ENCODE data around the gene SYT15. TPM values are rescaled to one million over a fixed set of nuclear protein-coding genes. Genes with fewer than 3 reads are reported as not detected.
"Not testable (repeated sequence)": the region's sequence is repeated elsewhere in the genome, so short reads cannot be mapped to it uniquely, and the experiment has no call there.

SYT15 gene
- total RNA-seq, 4 donors from 2014 or later: 0.55 to 4.1 (median 2.0) TPM

GRCh38 chr10:46581997-46582396, 3.1 kb downstream of the SYT15 start:
- H3K4me3 ChIP-seq (ENCODE audit: low read depth, poor library complexity, severe bottlenecking); DNase-seq (ENCODE audit: low spot score in 2 of 2); intact Hi-C loops (cut with DNase I; ENCODE audit: low total_unique reads): not testable (repeated sequence)
- WGBS, 2 donors: 90% methylated on average over 2 of the region's 12 CpGs; no CpG with 5 or more reads in 1 of the 2 donors

DNA sequence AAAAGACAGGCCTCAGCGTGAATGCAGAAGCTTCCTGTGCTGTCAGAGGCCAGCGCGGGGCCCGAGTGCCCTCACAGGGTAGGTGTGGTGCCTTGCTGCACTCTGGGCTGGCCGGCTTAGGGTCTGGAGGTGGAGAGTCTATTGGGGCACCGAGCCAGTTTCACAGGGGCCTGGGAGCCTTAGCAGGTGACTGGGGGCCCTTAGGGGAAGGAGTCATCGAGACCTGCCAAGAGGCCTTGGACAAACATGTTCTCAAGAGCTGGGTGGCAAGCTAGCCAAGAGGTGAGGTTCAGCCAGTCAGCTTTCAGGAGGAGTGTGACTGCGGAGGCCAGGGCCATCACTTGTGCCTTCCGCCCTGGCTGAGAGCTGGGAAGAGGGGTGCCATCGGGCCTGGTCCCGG, 3.6 kb downstream of the SYT15 start:
- DNase-seq (ENCODE audit: low spot score in 2 of 2); intact Hi-C loops (cut with DNase I; ENCODE audit: low total_unique reads); H3K4me3 ChIP-seq (ENCODE audit: low read depth, poor library complexity, severe bottlenecking): not testable (repeated sequence)
- no CpG with 5 or more reads among the region's 11 CpGs for WGBS, 2 donors

GRCh38 chr10:46584196-46584595, 5.3 kb downstream of the SYT15 start:
- not testable (repeated sequence) for H3K4me3 ChIP-seq (ENCODE audit: low read depth, poor library complexity, severe bottlenecking)

DNA sequence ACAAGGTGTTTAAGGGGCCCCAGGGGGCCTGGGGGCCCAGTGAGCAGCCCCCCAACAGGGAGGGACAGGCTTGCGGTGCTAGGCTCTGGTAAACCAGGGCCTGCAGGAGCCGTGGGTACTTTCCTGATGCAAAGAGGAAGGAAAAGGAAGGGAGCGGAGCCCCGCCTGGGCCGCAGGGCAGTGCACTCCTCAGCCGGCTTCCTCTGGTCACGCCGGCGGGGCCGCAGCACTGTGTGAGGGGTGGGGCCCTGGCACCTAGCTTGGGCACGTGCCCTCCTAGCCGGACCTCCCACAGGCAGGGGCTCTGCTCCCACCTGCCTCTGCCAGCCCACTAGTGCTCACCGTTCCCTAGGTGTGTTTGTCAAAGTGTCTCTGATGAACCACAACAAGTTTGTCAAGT, 6.3 kb downstream of the SYT15 start:
- H3K4me3 ChIP-seq (ENCODE audit: low read depth, poor library complexity, severe bottlenecking); intact Hi-C loops (cut with DNase I; ENCODE audit: low total_unique reads); DNase-seq (ENCODE audit: low spot score in 2 of 2): not testable (repeated sequence)
- WGBS, 2 donors: no CpG with 5 or more reads among the region's 13 CpGs

More at GRCh38 chr10:46584196-46584595, 5.3 kb downstream of the SYT15 start:
- WGBS, 2 donors: 92 to 93% methylated on average over 3 to 4 of the region's 11 CpGs
- intact Hi-C loops (cut with DNase I; ENCODE audit: low total_unique reads); DNase-seq (ENCODE audit: low spot score in 2 of 2): not testable (repeated sequence)

DNA sequence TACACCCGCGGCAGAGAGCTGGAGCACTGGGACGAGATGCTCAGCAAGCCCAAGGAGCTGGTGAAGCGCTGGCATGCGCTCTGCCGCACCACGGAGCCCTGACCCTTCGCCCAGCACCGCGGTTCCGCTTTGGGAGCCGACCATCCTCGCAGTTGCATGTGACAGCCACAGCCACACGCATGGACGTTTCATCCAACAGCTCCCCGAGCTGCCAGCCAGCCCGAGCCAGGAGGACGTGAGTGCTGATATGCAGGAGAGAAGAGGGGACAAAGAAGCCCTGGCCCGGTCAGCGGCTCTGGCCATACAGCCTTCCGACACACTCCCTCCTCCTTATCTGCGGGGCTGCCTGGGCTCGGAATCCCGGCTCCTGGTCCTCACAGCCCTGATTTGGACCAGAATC, 8.6 kb downstream of the SYT15 start:
- H3K4me3 ChIP-seq (ENCODE audit: low read depth, poor library complexity, severe bottlenecking); DNase-seq (ENCODE audit: low spot score in 2 of 2); intact Hi-C loops (cut with DNase I; ENCODE audit: low total_unique reads): not testable (repeated sequence)
- WGBS, 2 donors: no CpG with 5 or more reads among the region's 24 CpGs

DNA sequence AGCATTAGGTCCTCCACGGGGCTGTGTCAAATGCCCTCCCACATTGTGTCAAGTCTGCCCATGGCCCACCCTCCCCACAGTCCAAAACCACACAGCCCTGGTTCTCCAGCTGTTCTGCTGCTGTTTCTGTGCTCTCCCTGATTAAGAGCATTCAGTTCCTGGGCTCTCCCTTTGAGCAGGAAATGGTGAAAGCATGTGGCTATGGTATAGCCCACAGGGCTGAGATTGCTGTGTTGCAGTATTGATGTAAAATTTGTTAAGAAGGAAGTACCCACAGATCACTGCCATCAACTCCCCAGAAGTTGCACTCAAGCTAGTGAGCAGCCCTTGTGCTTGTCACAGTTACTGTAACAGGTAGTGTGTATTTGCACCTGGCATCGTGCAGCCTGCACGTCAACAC, 9.3 kb downstream of the SYT15 start:
- intact Hi-C loops (cut with DNase I; ENCODE audit: low total_unique reads); H3K4me3 ChIP-seq (ENCODE audit: low read depth, poor library complexity, severe bottlenecking); DNase-seq (ENCODE audit: low spot score in 2 of 2): not testable (repeated sequence)
- no CpG with 5 or more reads among the region's 3 CpGs for WGBS, 2 donors

- intact Hi-C loops (cut with DNase I; ENCODE audit: low total_unique reads); DNase-seq (ENCODE audit: low spot score in 2 of 2); H3K4me3 ChIP-seq (ENCODE audit: low read depth, poor library complexity, severe bottlenecking): not testable (repeated sequence)
- WGBS, 2 donors: no CpG with 5 or more reads among the region's 3 CpGs
Observed at GRCh38 chr10:46589589-46589988, 10.7 kb downstream of the SYT15 start.

DNA sequence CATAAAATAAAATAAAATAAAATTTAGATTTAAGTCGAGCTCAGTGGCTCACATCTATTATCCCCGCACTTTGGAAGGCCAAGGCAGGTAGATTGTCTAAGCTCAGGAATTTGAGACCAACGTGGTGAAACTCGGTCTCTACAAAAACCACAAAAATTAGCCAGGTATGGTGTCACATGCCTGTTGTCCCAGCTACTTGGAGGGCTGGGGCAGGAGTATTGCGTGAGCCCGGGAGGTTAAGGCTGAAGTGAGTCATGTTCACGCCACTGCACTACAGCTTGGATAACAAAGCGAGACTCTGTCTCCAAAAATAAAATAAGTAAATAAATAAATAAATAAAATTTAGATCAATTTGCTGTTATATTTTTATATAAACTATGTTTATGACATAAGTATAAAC, 12.1 kb downstream of the SYT15 start:
- H3K4me3 ChIP-seq (ENCODE audit: low read depth, poor library complexity, severe bottlenecking); intact Hi-C loops (cut with DNase I; ENCODE audit: low total_unique reads); DNase-seq (ENCODE audit: low spot score in 2 of 2): not testable (repeated sequence)
- WGBS, 2 donors: no CpG with 5 or more reads among the region's 8 CpGs

DNA sequence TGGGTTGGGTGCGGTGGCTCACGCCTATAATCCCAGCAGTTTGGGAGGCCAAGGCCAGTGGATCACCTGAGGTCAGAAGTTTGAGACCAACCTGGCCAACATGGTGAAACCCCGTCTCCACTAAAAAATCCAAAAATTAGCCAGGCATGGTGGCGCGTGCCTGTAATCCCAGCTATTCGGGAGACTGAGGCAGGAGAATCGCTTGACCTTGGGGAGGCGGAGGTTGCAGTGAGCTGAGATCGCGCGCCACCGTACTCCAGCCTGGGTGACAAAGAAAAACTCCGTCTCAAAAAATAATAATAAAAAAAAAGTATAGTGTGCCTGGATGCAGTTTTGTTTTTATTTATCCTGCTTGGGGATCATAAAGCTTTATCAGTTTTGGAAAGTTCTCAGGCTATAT, 14.4 kb downstream of the SYT15 start:
- DNase-seq (ENCODE audit: low spot score in 2 of 2); H3K4me3 ChIP-seq (ENCODE audit: low read depth, poor library complexity, severe bottlenecking); intact Hi-C loops (cut with DNase I; ENCODE audit: low total_unique reads): not testable (repeated sequence)
- 95 to 96% methylated on average over 13 of the region's 13 CpGs for WGBS, 2 donors

- intact Hi-C loops (cut with DNase I; ENCODE audit: low total_unique reads); H3K4me3 ChIP-seq (ENCODE audit: low read depth, poor library complexity, severe bottlenecking); DNase-seq (ENCODE audit: low spot score in 2 of 2): not testable (repeated sequence)
- WGBS, 2 donors: 28 to 42% methylated on average over 4 to 5 of the region's 6 CpGs
Observed at GRCh38 chr10:46594453-46595063, 15.6 kb downstream of the SYT15 start.

GRCh38 chr10:46596570-46596969, 17.6 kb downstream of the SYT15 start:
- peak in 1 of 2 donors; percentile 81 for DNase-seq (ENCODE audit: low spot score in 2 of 2)
- H3K4me3 ChIP-seq (ENCODE audit: low read depth, poor library complexity, severe bottlenecking); intact Hi-C loops (cut with DNase I; ENCODE audit: low total_unique reads): not testable (repeated sequence)
- WGBS, 2 donors: 8 to 11% methylated on average over 2 of the region's 4 CpGs

DNA sequence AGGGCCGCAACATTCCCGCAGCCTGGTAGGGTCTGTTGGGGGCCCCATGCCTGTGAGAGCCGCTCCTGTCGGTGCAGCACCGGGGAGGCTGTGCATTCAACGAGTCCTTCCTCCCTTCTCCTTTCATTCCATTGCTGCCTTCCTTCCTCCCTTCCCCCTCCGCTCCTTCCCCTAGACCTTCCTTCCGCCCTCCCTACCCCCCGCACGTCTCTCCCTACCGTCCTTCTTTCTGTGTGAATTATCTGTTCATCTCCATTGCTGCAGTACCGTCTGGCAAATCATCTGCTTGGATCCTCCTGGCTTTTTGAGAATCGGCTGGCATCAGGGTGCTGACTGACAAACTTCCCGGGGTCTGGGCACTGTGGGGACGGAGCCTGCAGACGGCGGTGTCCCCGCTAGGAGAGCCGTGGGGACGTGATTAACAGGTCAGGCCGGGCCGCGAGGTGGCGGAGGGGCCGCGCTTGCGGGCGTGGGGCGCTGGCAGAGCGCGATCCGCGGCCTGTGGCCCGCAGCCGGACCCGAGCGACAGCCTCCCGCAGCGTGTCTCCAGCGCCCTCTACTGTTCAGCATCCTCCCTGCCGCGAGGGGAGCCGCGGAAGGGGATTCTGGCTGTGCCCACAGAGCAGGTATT, 18.8 kb downstream of the SYT15 start:
- DNase-seq (ENCODE audit: low spot score in 2 of 2); intact Hi-C loops (cut with DNase I; ENCODE audit: low total_unique reads): not testable (repeated sequence)
- peak overlapping the region; percentile 25 for H3K4me3 ChIP-seq (ENCODE audit: low read depth, poor library complexity, severe bottlenecking)
- 0% methylated on average over 5 to 19 of the region's 44 CpGs for WGBS, 2 donors

GRCh38 chr10:46600516-46600915, 21.6 kb downstream of the SYT15 start:
- WGBS, 2 donors: 8 to 33% methylated on average over 1 of the region's 1 CpG
- intact Hi-C loops (cut with DNase I; ENCODE audit: low total_unique reads); H3K4me3 ChIP-seq (ENCODE audit: low read depth, poor library complexity, severe bottlenecking): not testable (repeated sequence)
- peak in 1 of 2 donors; percentile 12 for DNase-seq (ENCODE audit: low spot score in 2 of 2)

GRCh38 chr10:46615540-46615939, 36.6 kb downstream of the SYT15 start:
- intact Hi-C loops (cut with DNase I; ENCODE audit: low total_unique reads); H3K4me3 ChIP-seq (ENCODE audit: low read depth, poor library complexity, severe bottlenecking); DNase-seq (ENCODE audit: low spot score in 2 of 2): not testable (repeated sequence)
- WGBS, 2 donors: no CpG with 5 or more reads among the region's 6 CpGs

- intact Hi-C loops (cut with DNase I; ENCODE audit: low total_unique reads); H3K4me3 ChIP-seq (ENCODE audit: low read depth, poor library complexity, severe bottlenecking); DNase-seq (ENCODE audit: low spot score in 2 of 2): not testable (repeated sequence)
- no CpG with 5 or more reads among the region's 3 CpGs for WGBS, 2 donors
Observed at GRCh38 chr10:46616227-46616626, 37.3 kb downstream of the SYT15 start.

GRCh38 chr10:46617134-46617533, 38.2 kb downstream of the SYT15 start:
- DNase-seq (ENCODE audit: low spot score in 2 of 2); H3K4me3 ChIP-seq (ENCODE audit: low read depth, poor library complexity, severe bottlenecking); intact Hi-C loops (cut with DNase I; ENCODE audit: low total_unique reads): not testable (repeated sequence)
- WGBS, 2 donors: 70 to 79% methylated on average over 3 to 4 of the region's 4 CpGs

Measured in lower leg skin (tissue), 4 donors.